CD4-positive, alpha-beta T cell treated with Interferon gamma for 1 hour (primary cell): ENCODE results near the gene AMFR.
A peak's percentile ranks its signal among the peaks of the same experiment; 100 is the strongest.

Experiments used
- DNase-seq: peaks from one replicate; pipeline ENCODE4 v3.0.0-alpha.2; 2020

Gene AMFR

DNA sequence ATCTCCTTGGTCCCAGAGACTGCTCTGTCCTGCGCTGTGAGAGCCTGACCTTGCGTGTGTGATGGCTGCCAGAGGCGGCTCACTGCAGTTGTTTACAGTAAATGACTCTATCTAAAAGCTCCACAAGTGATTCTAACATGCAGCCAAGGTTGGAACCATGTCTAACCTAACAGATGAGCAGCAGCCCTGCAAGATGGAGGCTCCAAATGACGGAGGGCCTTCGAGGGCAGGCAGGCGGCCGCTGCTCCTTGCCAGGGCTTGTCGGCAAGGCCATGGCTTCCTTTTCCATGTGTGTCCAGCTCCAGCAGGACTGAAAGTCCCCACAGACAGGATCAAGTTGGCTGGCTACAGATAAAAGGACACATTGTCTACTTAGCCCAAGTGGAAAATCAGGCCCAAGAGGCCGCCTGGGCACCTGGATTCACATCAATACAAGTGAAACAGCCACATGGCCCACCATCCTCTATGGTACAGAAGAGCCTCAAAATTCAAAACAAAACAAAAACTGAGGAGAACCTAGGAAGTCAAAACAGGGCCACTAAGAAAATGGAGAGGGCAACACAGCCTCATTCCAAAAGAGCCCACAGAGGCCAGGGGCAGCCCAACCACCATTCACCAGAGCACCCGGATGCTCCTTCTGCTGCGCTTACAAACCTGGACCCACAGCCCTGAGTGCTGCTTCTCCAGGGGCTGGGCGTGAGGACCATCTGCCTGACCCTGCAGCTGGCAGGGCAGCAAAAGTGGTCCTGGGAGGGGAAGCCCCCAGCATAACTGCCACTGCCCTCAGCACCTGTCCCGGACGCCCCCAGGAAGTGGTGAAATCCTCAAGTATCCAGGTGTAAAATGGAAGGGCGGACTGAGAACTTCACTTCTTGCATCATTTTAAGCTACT is 65.0 kb downstream of the AMFR start:
- no peak for DNase-seq

DNA sequence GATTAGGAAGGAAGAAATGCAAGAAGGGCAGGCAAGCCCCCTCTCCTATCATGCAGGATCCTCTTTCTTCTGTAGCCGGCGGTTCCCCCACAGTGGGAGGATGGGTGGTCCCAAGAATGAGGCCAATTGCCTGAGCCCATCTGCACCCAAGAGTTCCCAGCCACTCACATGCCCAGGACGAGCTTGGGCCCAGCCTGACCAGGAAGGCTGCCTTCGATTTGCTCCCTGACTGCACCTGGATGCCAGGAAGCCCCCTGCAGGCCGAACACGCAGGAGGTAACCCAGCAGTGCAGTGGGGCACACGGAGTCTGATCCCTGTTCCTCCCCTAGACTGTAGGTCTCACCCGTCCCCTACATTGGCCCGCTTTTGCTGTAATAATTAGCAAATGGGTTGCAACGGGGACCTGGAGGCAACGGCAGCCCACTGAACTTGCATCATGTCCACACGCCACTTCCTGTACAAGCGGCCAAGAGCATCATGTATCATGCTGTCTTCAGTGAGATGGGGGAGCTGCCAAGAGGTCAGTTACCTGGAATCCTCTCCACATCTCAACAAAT is 67.5 kb downstream of the AMFR start:
- no peak for DNase-seq

DNA sequence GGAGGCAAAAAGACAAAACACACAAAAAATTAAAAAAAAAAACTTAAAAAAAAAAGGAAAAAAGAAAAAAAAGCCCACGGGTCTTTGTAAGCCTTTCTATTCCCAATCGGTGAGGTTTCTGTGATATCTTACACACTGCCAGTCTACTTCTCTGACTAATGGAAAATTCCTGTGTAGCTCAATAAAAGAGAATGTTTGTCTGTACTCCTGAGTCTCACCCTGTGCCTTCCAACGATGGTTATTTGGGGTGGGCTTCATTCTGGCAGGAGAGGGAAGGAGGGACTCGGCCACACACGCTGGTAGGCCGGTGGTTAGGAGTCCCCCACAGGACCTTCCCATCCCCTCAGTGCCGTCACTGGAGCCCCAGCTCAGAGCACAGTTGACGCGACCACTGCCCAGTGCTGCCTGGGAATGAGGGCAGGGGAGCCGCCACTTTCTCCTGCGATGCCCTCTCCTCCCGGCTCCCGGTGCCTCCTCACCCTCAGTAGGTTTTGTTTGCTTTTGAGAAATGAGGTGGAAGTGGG is 68.0 kb downstream of the AMFR start:
- DNase-seq = no peak

DNA sequence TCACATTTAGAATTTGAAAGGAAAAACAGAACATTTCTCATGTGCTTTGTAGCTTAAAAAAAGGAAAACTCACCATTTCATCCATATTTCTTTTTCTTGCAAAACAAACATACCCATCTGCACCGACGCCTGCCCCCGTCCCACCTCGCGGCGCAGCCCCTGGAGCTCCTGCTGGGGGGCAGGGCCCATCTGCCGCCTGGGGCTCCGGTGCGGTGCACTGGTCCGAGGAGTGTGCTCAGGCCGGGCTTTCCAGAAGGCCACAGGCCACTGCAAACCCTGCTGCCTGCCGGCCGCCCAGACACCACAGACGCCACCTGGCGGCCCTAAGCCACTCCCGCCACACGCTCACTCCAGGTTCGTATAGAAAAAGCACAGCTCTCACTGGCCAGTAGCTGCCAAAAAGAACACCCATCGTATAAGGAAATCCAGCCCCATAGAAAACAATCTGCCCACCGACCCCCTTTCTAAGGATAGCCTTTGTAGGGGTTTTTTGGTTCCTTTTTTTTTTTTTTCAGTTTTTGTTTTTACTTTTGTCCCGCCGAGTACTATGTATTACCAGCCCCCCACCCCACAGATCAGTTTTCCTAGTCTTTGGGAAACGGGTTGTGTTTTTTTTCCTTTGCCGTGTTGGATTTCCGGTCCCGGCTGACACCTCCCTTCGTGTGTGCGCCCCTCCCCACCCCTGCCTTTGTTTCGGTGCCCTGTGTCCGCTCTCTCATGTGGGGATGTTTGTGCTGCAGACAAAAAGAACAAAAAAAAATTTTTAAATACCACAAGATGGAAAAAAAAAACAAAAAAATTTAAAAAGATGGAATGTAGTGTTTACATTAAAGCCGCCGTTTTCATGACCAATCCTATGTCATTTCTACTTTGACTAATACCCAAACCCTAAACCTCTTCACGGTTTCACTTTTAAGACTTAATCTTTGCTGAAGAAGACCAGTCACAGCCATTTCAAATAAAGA is 68.8 kb downstream of the AMFR start:
- DNase-seq = peak; percentile 59

DNA sequence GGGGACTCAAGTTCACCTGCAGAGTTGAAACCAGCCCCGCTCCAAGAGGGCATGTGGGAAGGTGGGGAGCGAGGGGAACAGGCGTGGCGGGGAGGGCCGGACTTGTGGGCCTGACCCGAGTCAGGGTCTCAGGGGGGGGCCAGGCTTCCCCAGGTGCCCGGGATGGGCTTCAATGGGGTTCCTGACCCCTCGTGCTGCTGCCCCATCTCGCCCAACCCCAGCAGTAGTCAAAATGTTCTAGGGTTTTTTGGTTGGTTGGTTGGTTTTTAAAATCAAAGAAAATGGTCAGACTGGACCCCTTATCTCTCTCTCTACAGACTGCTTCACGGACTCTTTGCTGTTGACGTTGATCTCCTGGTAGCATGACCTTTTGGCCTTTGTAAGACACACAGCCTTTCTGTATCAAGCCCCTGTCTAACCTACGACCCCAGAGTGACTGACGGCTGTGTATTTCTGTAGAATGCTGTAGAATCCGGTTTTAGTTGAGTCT is 69.5 kb downstream of the AMFR start:
- DNase-seq = no peak

DNA sequence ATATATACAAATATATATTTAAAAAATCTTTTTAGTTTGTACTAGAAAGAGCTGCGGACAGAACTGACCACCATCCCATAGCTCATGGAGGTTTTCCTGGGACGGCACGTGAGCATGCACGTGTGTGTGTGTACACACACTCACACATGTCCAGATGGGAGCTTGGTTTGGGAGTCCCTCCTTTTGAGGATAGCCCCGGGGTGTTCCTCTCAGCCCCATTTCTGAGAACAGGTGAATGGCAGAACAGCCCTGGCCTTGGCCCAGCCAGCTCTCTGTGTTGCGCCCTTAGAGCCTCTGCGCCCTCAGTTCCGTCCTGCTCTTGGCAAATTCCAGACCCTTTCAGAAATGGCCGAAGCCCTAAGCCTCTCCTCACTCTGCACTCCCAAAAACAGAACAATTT is 70.1 kb downstream of the AMFR start:
- DNase-seq = no peak

DNA sequence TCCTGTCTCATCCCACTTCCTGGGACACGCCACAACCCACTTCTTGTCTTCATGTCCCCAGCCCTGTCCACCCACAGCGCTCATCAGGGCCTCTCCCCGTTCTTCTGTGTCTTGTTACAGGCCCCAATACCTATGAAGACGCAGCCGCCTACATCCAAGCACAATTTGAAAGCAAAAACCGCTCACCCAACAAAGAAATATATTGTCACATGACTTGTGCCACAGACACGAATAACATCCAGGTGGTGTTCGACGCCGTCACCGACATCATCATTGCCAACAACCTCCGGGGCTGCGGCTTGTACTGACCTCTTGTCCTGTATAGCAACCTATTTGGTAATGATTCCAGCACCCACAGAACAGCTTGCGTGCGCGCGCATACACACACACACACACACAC is 70.6 kb downstream of the AMFR start:
- DNase-seq = no peak

DNA sequence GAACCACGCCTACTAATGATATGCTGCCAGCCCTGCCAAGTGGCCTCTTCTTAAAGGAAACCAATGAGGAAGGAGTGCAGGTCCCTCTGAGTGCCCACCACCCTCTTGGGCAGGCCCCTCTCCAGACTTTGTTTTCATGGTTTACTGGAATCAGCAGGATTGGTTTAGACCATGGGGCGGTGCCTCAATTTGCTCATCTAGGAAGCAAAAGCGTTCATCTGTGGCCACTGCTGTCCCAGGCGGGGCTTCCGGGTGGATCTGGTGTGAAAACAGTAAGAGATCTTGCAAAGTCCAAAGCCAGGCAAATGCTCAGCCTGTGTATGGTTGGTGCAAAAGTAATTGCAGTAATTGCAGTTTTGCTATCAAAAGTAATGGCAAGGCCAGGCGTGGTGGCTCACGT is 71.3 kb downstream of the AMFR start:
- DNase-seq = no peak

DNA sequence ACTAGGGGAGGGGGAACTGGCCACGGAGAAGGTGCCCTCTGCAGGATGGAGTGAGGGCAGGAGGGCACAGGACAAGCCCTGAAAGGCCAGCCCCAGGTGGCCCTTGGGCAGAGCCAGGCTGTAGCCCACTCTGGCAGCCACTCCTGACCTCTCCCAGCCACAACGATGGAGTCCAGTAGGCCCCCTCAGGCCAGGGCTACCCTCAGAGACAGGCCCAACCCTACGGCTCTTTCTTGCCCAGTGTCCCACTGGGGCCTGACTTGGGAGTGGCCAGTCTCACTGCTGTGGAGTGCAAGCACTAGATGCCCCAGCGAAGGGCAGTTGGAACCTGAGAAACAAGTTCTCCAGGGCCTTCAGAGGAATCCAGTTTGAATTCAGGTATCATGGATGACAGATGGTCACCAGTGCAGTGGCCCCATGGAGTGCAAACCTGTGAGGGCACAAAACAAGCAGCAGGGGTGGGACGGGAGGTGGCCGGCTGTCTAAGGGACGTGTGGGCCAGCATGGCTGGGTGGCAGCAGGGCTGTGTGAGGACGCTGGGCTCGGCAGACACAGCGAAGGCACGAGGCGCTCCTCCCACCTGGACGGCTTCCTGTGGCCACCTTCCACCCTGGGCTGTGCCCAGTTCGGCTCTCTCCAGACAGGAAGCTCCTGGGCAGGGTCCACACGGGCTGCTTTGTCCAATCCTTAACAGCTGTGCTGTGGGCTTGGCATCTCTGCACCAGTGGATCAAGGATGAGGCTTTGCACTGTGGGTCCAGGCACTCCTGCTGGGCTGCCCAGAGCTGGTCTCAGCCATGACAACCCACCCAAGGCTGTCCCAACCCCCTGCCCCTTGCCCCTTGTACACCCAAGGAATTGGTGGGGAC is 72.1 kb downstream of the AMFR start:
- DNase-seq = no peak

DNA sequence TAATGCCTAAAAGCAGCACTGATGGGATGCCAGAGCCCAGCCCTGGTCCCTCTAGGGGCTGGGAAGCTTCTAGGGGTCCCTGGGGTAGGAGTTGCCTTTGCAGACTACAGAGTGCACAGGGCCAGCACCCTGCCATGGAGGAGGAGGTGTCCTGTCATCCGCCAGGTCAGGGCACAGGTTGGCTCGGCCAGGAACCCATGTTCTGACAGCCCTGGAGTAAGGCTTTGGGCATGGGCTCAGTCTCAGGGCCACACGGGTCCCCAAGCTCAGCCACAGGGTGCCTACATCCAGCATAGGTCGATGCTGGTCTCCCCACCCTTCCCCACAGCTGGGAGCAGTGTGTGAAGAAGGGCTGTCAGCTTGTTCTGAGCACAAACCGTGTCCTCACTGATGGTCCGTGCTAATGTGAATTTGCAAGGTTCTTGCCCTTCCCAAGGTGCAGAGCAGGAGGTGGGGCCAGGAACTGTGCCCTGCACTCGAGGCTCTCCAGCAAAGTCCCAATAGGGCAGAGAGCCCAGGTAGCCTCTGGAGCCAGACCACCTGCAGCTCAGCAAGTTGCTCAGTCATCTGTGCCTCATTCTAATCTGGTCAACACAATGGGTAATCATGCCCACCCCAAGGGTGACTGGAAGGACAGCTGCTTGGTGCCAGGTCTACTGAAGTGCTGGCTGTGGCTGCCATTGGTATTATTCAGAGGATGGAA is 72.8 kb downstream of the AMFR start:
- DNase-seq = no peak

DNA sequence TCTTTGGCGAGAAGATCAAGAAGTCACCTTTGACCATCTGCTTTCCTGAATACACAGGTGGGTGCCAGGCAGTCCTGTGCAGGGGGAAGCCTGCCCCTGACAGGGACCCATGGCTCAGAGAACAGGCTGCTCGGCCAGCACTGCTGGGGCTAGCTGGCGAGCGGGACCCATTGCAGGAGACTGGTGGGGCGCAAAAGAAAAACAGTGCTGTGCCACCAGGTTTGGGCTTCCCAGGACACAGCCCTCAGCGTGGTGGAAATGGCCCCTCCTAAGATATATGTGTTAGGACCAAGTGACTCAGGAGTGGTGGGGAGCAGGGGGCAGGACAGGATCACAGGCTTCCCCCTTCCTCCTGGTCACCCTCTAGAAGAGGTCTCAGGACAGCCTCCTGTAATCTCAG is 73.9 kb downstream of the AMFR start:
- no peak for DNase-seq

DNA sequence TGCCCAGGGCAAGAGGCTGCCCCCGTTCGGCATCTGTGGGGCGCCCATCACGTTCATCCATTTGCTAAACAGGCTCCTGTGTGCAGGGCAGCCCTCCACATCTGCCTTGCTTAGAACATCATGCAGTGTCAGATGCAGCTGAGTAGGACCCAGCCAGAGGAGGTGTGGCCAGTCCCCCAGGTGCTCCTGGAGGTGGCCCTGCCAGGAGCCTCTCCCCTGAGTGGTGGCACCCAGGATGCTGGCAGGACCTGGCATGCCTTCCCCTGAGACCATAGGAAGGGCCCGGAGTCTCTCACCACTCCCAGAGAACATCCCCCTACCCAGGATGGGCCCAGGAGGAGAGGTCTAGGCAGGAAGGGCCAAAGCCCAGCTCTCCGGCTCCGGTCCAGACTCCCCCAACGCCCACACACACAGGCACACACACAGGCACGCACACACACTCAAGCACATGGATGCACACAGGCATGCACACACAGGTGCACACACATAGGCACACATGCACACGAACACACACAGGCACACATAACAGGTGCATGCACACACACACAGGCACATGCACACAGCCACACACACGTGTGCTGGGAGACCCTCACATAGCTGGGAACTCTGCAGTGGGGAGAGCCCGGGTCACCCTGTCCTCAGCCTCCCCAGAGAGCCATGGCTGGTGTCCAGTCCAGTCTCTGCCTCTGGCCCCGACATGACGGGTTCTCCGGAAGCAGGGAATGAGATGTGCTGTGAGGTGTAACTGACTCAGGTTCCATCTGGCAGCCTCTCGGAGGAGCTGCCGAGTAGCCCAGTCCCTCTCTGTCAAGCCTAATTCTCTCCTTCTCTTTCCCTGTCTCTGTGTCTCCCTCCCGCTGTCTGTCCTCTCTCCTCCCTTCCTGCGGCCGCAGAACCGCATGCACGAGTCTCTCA is 74.6 kb downstream of the AMFR start:
- DNase-seq = no peak

DNA sequence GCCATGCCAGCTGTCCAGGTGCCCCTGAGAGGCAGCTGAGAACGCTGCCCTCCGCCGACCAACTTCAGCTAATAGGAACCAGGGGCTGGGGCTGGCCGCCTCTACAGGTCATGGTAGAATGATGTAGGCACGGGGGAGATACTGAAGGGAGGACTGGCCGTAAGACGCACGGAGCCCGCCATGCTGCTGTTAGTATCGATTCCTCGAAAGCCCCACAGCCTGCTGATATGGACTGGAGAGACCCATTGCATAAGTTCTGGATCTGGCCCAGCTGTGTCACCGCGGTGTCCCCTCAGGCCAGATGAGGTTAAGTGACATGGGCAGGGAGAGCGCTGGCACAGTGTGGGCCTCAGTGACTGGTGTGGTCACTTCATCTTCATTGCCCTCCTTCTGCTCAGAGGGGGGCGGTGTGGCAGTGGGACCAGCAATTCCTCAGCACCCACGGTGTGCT is 75.6 kb downstream of the AMFR start:
- DNase-seq = no peak

DNA sequence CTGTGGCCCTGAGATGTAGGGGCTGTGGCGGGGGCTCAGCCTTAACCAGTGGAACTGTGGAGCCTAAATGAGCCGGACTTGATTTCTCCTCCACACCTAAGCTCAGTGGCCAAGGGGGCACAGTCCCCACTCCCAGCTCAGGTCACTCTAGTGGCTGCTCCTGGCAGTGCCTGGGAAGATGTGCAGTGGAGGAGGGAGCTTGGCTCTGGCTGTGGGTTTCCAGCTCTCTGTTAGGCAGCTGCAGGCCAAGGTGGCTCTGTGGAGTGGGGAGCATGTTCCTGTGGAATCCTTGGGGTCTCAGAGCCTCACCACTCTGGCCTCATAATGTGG is 76.3 kb downstream of the AMFR start:
- no peak for DNase-seq

DNA sequence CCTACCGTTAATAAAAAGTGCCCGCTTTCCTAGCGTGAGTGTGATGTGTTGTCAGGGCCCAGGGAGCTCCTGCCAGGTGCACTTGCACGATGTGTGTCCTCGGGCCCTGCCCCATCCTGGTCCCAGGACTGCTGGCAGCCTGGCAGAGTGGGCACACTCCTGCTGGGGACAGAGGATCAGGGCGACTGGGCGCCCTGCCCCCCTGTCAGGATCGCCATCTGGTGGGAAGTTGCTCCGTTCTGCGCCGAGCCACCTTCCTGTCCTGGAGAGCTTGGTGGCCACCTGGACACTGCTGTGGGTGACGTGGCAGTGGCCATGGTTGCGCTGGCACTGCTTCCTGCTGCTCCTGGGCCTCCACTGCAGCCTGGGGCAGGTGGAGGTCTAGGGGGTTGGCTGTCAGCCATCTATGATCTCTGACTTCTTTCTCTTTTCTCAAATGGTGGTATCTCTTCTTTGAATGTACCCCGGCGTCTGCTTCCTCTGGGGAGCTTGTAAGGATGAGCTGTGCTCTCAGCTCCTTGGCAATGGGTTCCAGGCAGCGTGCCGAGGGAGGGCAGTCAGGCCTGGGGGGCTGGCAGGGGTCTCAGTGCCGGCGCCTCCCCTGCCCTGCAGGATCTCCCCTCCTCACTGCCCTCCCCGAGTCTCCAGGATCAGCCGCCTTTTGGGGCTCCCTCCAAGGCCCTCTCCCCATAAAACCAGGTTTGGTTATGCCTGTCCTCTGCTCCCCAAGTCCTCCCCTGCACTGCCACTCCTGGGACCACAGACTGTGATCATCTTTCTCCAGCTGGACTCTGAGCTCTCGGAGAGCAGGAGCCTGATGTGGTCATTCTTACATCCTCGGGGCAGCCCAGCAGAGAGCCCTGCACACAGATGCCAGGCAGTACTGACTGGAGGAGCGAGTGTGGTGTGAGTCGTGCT is 76.9 kb downstream of the AMFR start:
- DNase-seq = no peak

DNA sequence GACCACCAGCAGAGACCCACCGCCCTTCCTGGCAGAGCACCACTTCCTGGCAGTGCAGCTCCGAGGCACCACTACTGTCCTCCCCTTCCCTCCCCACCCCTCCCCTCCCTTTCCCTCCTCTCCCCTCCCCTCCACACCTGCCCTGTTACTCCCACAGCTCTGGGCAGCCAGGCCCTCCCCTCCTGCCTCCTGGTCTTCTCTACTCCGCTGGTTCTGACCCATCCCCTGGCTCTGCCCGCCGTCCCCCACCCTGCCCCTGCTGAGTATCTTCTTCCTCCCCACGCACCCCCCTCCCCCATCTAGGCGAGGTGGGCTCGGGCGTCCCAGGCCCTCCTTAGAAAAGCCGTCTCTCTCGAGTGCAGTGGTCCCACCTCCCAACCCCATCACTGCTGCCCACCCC is 77.7 kb downstream of the AMFR start:
- no peak for DNase-seq

DNA sequence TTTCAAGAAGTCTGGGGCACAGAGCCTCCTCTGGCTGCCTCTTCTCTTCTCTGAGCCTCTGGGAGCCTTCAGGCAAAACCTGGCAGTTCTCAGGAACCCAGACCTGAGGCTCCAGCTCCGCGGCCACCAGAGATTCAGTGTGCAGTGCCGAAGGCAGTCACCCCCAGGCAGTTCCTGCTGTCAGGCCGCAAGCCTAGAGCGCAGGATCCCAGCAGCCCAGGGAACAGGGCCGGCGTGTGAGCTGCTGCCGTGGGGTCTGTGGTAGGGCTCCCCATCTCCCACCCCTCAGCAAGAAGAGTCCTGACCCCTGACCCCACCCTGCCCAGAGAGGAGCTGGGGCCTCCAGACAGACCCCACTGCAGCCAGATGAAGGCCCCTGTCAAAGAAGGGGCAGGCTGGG is 78.2 kb downstream of the AMFR start:
- DNase-seq = no peak

DNA sequence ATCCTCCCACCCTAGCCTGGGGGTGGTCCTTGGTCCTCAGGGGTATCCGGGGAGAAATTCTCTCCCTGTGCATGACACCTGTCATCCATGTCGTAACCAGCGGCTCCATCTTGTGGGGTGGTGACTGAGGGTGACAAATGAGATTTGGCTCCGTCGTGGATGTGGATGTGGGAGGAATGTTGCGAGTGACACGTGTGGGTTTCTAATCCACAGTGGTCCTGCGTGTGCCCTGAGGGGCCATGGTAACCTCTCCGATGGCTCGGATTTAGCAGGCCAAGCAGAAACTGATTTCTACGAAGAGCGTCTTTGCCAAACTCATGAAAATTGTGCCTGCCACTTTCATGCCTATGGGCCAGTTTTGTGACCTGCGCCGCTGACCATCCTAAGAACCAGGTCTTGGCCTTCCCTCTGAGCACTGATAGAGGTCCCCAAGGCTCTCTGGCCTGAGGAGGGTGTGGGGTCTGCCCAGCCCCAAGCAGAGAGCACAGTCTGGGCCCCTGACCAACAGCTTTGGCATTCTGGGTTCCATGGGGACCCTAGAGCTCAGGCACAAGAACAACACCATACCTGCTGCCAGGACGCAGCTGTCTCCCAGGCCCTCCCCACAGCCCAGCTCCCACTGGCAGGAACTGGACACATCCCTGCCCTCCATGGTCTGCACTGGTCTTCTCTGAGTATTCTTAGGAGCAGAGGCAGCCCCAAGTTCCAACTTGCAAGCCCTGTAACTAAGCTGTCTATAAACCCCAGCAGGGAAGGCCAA is 79.0 kb downstream of the AMFR start:
- DNase-seq = no peak
